ENCODE measurements around the gene CHRND.

Gene CHRND

GRCh38 chr2:232521959-232522622 lies 3.9 kb upstream of the CHRND start:
- TF ChIP-seq CTCF (IDR thresholded peaks at IDR 0.05; ENCODE audit: unreplicated experiment in 3 of 3): peak; percentile 94 to 98 (median 97)
- Mint-ChIP-seq H3K27ac (no peak overlapping the region), H3K4me3 (no peak overlapping the region), H3K36me3 (ENCODE audit: low read depth) (no peaks in the 10 kb centered on the region), H3K4me1 (peaks cover 27% of the 10 kb centered on the region), H3K9me3 (no peaks in the 10 kb centered on the region), H3K27me3 (ENCODE audit: low read depth) (peaks cover 60% of the 10 kb centered on the region)

- no peaks in the 10 kb centered on the region for H3K36me3 Mint-ChIP-seq (ENCODE audit: low read depth)
- TF ChIP-seq CTCF (IDR thresholded peaks at IDR 0.05; ENCODE audit: unreplicated experiment in 3 of 3): no peak
- H3K27ac Mint-ChIP-seq: no peak overlapping the region
- peak overlapping the region in 2 of 3 experiments; percentile 30 to 50 for H3K4me3 Mint-ChIP-seq
- peaks cover 28% of the 10 kb centered on the region for H3K4me1 Mint-ChIP-seq
- H3K9me3 Mint-ChIP-seq: no peaks in the 10 kb centered on the region
- H3K27me3 Mint-ChIP-seq (ENCODE audit: low read depth): peaks cover 65% of the 10 kb centered on the region
Measured at GRCh38 chr2:232522623-232523401, 3.1 kb upstream of the CHRND start.

- no peak for TF ChIP-seq CTCF (IDR thresholded peaks at IDR 0.05; ENCODE audit: unreplicated experiment in 3 of 3)
- peaks cover 62% of the 10 kb centered on the region for H3K27me3 Mint-ChIP-seq (ENCODE audit: low read depth)
- no peaks in the 10 kb centered on the region for H3K9me3 Mint-ChIP-seq
- H3K27ac Mint-ChIP-seq: no peak overlapping the region
- H3K4me3 Mint-ChIP-seq: peak overlapping the region in 1 of 3 experiments; percentile 50
- no peaks in the 10 kb centered on the region for H3K36me3 Mint-ChIP-seq (ENCODE audit: low read depth)
- H3K4me1 Mint-ChIP-seq: peaks cover 32% of the 10 kb centered on the region
Measured at GRCh38 chr2:232523402-232523681, 2.6 kb upstream of the CHRND start.

- H3K9me3 Mint-ChIP-seq: no peaks in the 10 kb centered on the region
- peaks cover 62% of the 10 kb centered on the region for H3K27me3 Mint-ChIP-seq (ENCODE audit: low read depth)
- H3K36me3 Mint-ChIP-seq (ENCODE audit: low read depth): no peaks in the 10 kb centered on the region
- peak overlapping the region; percentile 66 to 73 (median 71) for H3K4me3 Mint-ChIP-seq
- peak overlapping the region in 2 of 3 experiments; percentile 28 to 52 for H3K27ac Mint-ChIP-seq
- peak; percentile 17 to 39 (median 32) for TF ChIP-seq CTCF (IDR thresholded peaks at IDR 0.05; ENCODE audit: unreplicated experiment in 3 of 3)
- peaks cover 33% of the 10 kb centered on the region for H3K4me1 Mint-ChIP-seq
Measured at GRCh38 chr2:232523682-232524597, 2.0 kb upstream of the CHRND start.

- Mint-ChIP-seq H3K4me3 (peak overlapping the region in 1 of 3 experiments; percentile 73), H3K4me1 (peaks cover 33% of the 10 kb centered on the region)
- TF ChIP-seq CTCF (IDR thresholded peaks at IDR 0.05; ENCODE audit: unreplicated experiment in 3 of 3): no peak
Measured at GRCh38 chr2:232524771-232525170, 1.2 kb upstream of the CHRND start.

More at GRCh38 chr2:232524771-232525170, 1.2 kb upstream of the CHRND start:
- no peaks in the 10 kb centered on the region for H3K36me3 Mint-ChIP-seq (ENCODE audit: low read depth)
- no peak overlapping the region for H3K27ac Mint-ChIP-seq
- peaks cover 56% of the 10 kb centered on the region for H3K27me3 Mint-ChIP-seq (ENCODE audit: low read depth)
- H3K9me3 Mint-ChIP-seq: no peaks in the 10 kb centered on the region
